Common myeloid progenitor, CD34-positive (primary cell): ENCODE results near the gene TADA2A.
A peak's percentile ranks its signal among the peaks of the same experiment; 100 is the strongest.
"Not testable (repeated sequence)": the region's sequence is repeated elsewhere in the genome, so short reads cannot be mapped to it uniquely, and the experiment has no call there.

Experiments
- CTCF ChIA-PET: fragments of 350-600 bp; sonication (Branson Sonifier 250); formaldehyde crosslinking; loops from one replicate; lab custom pipeline; 2021; ENCODE audit warnings: antibody characterized with exemption; lab: Charles Lee
- POLR2A ChIA-PET: fragments of 350-600 bp; sonication (Branson Sonifier 250); formaldehyde crosslinking; loops from one replicate; lab custom pipeline; 2021; ENCODE audit warnings: antibody characterized with exemption; lab: Charles Lee
- DNase-seq, 3 donors: peaks; one replicate each; pipeline versions ENCODE4 v3.0.0 to v3.0.0-alpha.2; 2013
- H3K27ac ChIP-seq, 2 experiments: 1 replicate in 1 of 2; 2 replicates in 1 of 2; pipeline ENCODE4 v1.7.0; 2013; ENCODE audit warnings: inconsistent platforms in 2 of 2, low read length in 2 of 2, mild to moderate bottlenecking in 2 of 2, low read depth in 1 of 2, moderate library complexity in 1 of 2; ENCODE audit not compliant: severe bottlenecking in 2 of 2, insufficient read depth in 1 of 2, poor library complexity in 1 of 2
- H3K27me3 ChIP-seq, 5 experiments: replicated peaks in 2 of 5; 1 replicate in 3 of 5; 2 replicates in 2 of 5; pipeline versions ENCODE4 v1.6.1 to v1.7.0; 2013; ENCODE audit warnings: low read length in 4 of 5, mild to moderate bottlenecking in 2 of 5, moderate library complexity in 2 of 5, inconsistent platforms in 1 of 5; ENCODE audit not compliant: insufficient read depth in 5 of 5, control insufficient read depth in 4 of 5
- H3K36me3 ChIP-seq, 4 experiments: 1 replicate in 2 of 4; 2 replicates in 2 of 4; pipeline versions ENCODE4 v1.6.1 to v1.7.0; 2013; ENCODE audit warnings: low read length in 3 of 4, control low read depth in 1 of 4, mild to moderate bottlenecking in 1 of 4; ENCODE audit not compliant: control insufficient read depth in 4 of 4, insufficient read depth in 4 of 4
- H3K4me1 ChIP-seq, 4 experiments: 1 replicate in 3 of 4; 2 replicates in 1 of 4; pipeline versions ENCODE4 v1.6.1 to v1.7.1; 2013; ENCODE audit warnings: low read length in 3 of 4, mild to moderate bottlenecking in 3 of 4, control low read depth in 1 of 4, inconsistent platforms in 1 of 4, moderate library complexity in 1 of 4; ENCODE audit not compliant: control insufficient read depth in 4 of 4, insufficient read depth in 4 of 4; ENCODE audit errors: control extremely low read depth in 1 of 4
- H3K4me3 ChIP-seq, 7 experiments: 1 replicate in 4 of 7; 2 replicates in 3 of 7; pipeline versions ENCODE4 v1.5.1 to v1.7.0; 2013; ENCODE audit warnings: mild to moderate bottlenecking in 7 of 7, low read length in 6 of 7, moderate library complexity in 6 of 7, inconsistent platforms in 2 of 7, low read depth in 2 of 7, control low read depth in 1 of 7; ENCODE audit not compliant: insufficient read depth in 4 of 7, control insufficient read depth in 1 of 7; ENCODE audit errors: extremely low read depth in 1 of 7
- H3K9me3 ChIP-seq, 5 experiments: 1 replicate in 4 of 5; 2 replicates in 1 of 5; pipeline versions ENCODE4 v1.6.1 to v1.7.1; 2013; ENCODE audit warnings: low read length in 4 of 5, mild to moderate bottlenecking in 2 of 5, inconsistent platforms in 1 of 5, low read depth in 1 of 5, moderate library complexity in 1 of 5; ENCODE audit not compliant: control insufficient read depth in 4 of 5, insufficient read depth in 2 of 5; ENCODE audit errors: control extremely low read depth in 1 of 5
- WGBS: methylation state at CpG from one replicate; pipeline ENCODE4 v1.1.5; 2013; ENCODE audit not compliant: insufficient coverage; 5-methylcytosine and 5-hydroxymethylcytosine counted together

Gene TADA2A

GRCh38 chr17:37502009-37502936 lies 95.6 kb downstream of the TADA2A start:
- Histone ChIP-seq H3K9me3 (no peaks in the 10 kb centered on the region), H3K27me3 (no peaks in the 10 kb centered on the region), H3K4me1 (no peaks in the 10 kb centered on the region), H3K36me3 (peaks cover 0 to 8% (median under 1%) of the 10 kb centered on the region in 4 experiments), H3K4me3 (no peak overlapping the region), H3K27ac (no peak overlapping the region)
- ChIA-PET CTCF (interaction anchor here (0.6 to 0.7 kb wide), 2 partner anchors 14 to 108 kb away, joined by 3 read pairs; no protein-coding TSS in a partner anchor), POLR2A (no interaction called here)
- WGBS = 96% methylated on average over 9 of the region's 10 CpGs
- DNase-seq = no peak

GRCh38 chr17:37503148-37503547 lies 96.5 kb downstream of the TADA2A start:
- CTCF ChIA-PET = interaction anchor here (0.7 kb wide), 1 partner anchor 15 kb away, joined by 3 read pairs; no protein-coding TSS in a partner anchor
- WGBS = 98% methylated on average over 4 of the region's 6 CpGs
- no peaks in the 10 kb centered on the region for H3K27me3 ChIP-seq
- DNase-seq = no peak
- no peaks in the 10 kb centered on the region for H3K4me1 ChIP-seq
- POLR2A ChIA-PET = no interaction called here
- H3K27ac ChIP-seq = no peak overlapping the region
- no peak overlapping the region for H3K4me3 ChIP-seq
- peaks cover 0 to 12% (median under 1%) of the 10 kb centered on the region in 4 experiments for H3K36me3 ChIP-seq
- H3K9me3 ChIP-seq = no peaks in the 10 kb centered on the region

GRCh38 chr17:37505333-37505732 lies 98.6 kb downstream of the TADA2A start:
- POLR2A ChIA-PET = no interaction called here
- Histone ChIP-seq H3K4me1 (no peaks in the 10 kb centered on the region), H3K9me3 (no peaks in the 10 kb centered on the region), H3K36me3 (peaks cover 0 to 9% (median 2%) of the 10 kb centered on the region in 4 experiments), H3K4me3 (no peak overlapping the region), H3K27me3 (no peaks in the 10 kb centered on the region), H3K27ac (no peak overlapping the region)
- no peak for DNase-seq
- 83% methylated on average over 1 of the region's 3 CpGs for WGBS
- CTCF ChIA-PET = no interaction called here

- Histone ChIP-seq H3K9me3 (no peaks in the 10 kb centered on the region), H3K27ac (no peak overlapping the region), H3K4me3 (no peak overlapping the region), H3K36me3 (peaks cover 0 to 6% (median 2%) of the 10 kb centered on the region in 4 experiments), H3K4me1 (no peaks in the 10 kb centered on the region), H3K27me3 (no peaks in the 10 kb centered on the region)
- WGBS = 89% methylated on average over 9 of the region's 10 CpGs
- ChIA-PET POLR2A (no interaction called here), CTCF (interaction anchor here (1.0 kb wide), 1 partner anchor 8 kb away, joined by 3 read pairs; no protein-coding TSS in a partner anchor)
- peak in 2 of 3 donors; percentile 66 to 67 for DNase-seq
Observed at GRCh38 chr17:37506678-37507077, 100.0 kb downstream of the TADA2A start.

- Histone ChIP-seq H3K36me3 (peaks cover 0 to 8% (median 4%) of the 10 kb centered on the region in 4 experiments), H3K27me3 (no peaks in the 10 kb centered on the region), H3K27ac (no peak overlapping the region), H3K4me1 (no peaks in the 10 kb centered on the region), H3K4me3 (no peak overlapping the region), H3K9me3 (no peaks in the 10 kb centered on the region)
- 96% methylated on average over 9 of the region's 9 CpGs for WGBS
- POLR2A ChIA-PET = no interaction called here
- no peak for DNase-seq
- CTCF ChIA-PET = interaction anchor here (1.6 kb wide), 1 partner anchor 12 kb away, joined by 4 read pairs; no protein-coding TSS in a partner anchor
Observed at GRCh38 chr17:37507111-37507510, 100.4 kb downstream of the TADA2A start.

- H3K4me1 ChIP-seq = no peaks in the 10 kb centered on the region
- no peaks in the 10 kb centered on the region for H3K27me3 ChIP-seq
- peaks cover 0 to 28% (median 15%) of the 10 kb centered on the region in 4 experiments for H3K36me3 ChIP-seq
- over 99% methylated on average over 13 of the region's 17 CpGs for WGBS
- no peaks in the 10 kb centered on the region for H3K9me3 ChIP-seq
- POLR2A ChIA-PET = no interaction called here
- H3K27ac ChIP-seq = no peak overlapping the region
- no peak overlapping the region for H3K4me3 ChIP-seq
- DNase-seq = no peak
- CTCF ChIA-PET = interaction anchor here (0.7 kb wide), 1 partner anchor 9 kb away, joined by 6 read pairs; no protein-coding TSS in a partner anchor
Observed at GRCh38 chr17:37510056-37510455, 103.4 kb downstream of the TADA2A start.

- H3K27me3 ChIP-seq, H3K9me3 ChIP-seq, H3K27ac ChIP-seq, CTCF ChIA-PET, DNase-seq, H3K4me3 ChIP-seq, POLR2A ChIA-PET, H3K4me1 ChIP-seq: not testable (repeated sequence)
- WGBS = no CpG with 5 or more reads among the region's 1 CpG
- peaks cover 0 to 35% (median 18%) of the 10 kb centered on the region in 4 experiments for H3K36me3 ChIP-seq
Observed at GRCh38 chr17:37511642-37512041, 105.0 kb downstream of the TADA2A start.
